HEK293T (cell line): ENCODE measurements around the gene WDR45B.

Experiments
- CTBP1 ChIP-seq: fragments of 450-650 bp; IDR thresholded peaks from 2 replicates; pipeline ENCODE4 v1.6.1; 2016; ENCODE audit warnings: borderline replicate concordance
- TF ChIP-seq, protein P1 (sequence below): fragments of 450-650 bp; IDR thresholded peaks from 2 replicates; pipeline ENCODE4 v1.6.1; 2016

- TF ChIP-seq, protein P1, sequence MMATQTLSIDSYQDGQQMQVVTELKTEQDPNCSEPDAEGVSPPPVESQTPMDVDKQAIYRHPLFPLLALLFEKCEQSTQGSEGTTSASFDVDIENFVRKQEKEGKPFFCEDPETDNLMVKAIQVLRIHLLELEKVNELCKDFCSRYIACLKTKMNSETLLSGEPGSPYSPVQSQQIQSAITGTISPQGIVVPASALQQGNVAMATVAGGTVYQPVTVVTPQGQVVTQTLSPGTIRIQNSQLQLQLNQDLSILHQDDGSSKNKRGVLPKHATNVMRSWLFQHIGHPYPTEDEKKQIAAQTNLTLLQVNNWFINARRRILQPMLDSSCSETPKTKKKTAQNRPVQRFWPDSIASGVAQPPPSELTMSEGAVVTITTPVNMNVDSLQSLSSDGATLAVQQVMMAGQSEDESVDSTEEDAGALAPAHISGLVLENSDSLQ, result no peak
- no peak for TF ChIP-seq CTBP1
Measured at GRCh38 chr17:82687871-82688270, 39.6 kb upstream of the WDR45B start.
